ENCODE results near the gene LRP1B. TPM values are rescaled to one million over a fixed set of nuclear protein-coding genes. Genes with fewer than 3 reads are reported as not detected.

The LRP1B gene
- total and polyA plus RNA-seq, 2 donors (not counting 1 experiment from before 2014, with no cell fraction given), result under 0.01 to 0.01 TPM

DNA sequence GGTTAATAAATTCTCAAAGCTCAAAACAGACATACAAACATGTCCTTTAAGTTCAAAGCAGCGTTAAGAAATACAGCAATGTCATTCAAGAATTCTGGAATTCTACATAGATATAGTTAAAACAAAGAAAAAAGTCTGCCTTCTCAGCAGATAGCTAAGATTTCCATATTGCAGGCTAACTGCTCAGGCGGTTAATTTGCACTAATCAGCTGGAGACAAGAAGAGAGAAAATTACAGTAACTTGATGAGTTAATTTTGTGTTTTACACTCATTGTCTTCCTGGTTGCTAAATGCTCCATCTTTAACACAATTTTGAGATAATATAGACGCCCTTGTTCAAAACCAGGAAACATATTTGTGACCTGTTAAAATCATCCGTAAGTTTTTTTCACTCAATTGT, 1012.0 kb downstream of the LRP1B start:
- Histone ChIP-seq H2AFZ (ENCODE audit: low read length) (no peak overlapping the region), H3K4me1 (ENCODE audit: control insufficient read depth, extremely low read depth, insufficient read depth, low read length) (no peaks in the 10 kb centered on the region), H4K20me1 (ENCODE audit: control insufficient read depth, extremely low read depth, insufficient read depth, low read length) (no peaks in the 10 kb centered on the region), H3K9me3 (ENCODE audit: control insufficient read depth, insufficient read depth, low read depth, low read length) (no peaks in the 10 kb centered on the region), H3K9ac (ENCODE audit: insufficient read depth, low read length) (no peak overlapping the region), H3K4me3 (replicated peaks in 1 of 4; ENCODE audit: control extremely low read depth in 1 of 4, insufficient read depth in 1 of 4, low read depth in 3 of 4, low read length in 4 of 4) (no peak overlapping the region), H3K36me3 (ENCODE audit: control insufficient read depth, insufficient read depth, low read length) (no peaks in the 10 kb centered on the region), H3K79me2 (ENCODE audit: control insufficient read depth, insufficient read depth, low read length) (no peaks in the 10 kb centered on the region), H3K27ac (ENCODE audit: insufficient read depth, low read length) (no peak overlapping the region), H3K4me2 (ENCODE audit: extremely low read depth, insufficient read depth, low read length) (no peak overlapping the region), H3K27me3 (ENCODE audit: control insufficient read depth, insufficient read depth, low read length) (no peaks in the 10 kb centered on the region)
- TF ChIP-seq, protein P1, sequence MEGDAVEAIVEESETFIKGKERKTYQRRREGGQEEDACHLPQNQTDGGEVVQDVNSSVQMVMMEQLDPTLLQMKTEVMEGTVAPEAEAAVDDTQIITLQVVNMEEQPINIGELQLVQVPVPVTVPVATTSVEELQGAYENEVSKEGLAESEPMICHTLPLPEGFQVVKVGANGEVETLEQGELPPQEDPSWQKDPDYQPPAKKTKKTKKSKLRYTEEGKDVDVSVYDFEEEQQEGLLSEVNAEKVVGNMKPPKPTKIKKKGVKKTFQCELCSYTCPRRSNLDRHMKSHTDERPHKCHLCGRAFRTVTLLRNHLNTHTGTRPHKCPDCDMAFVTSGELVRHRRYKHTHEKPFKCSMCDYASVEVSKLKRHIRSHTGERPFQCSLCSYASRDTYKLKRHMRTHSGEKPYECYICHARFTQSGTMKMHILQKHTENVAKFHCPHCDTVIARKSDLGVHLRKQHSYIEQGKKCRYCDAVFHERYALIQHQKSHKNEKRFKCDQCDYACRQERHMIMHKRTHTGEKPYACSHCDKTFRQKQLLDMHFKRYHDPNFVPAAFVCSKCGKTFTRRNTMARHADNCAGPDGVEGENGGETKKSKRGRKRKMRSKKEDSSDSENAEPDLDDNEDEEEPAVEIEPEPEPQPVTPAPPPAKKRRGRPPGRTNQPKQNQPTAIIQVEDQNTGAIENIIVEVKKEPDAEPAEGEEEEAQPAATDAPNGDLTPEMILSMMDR (conservative IDR thresholded peaks at IDR 0.05 in 1 of 2, IDR thresholded peaks at IDR 0.05 in 1 of 2; ENCODE audit: low read depth in 1 of 2, low read length in 2 of 2), result no peak
- DNase-seq (ENCODE audit: low read depth in 2 of 2), result no peak

DNA sequence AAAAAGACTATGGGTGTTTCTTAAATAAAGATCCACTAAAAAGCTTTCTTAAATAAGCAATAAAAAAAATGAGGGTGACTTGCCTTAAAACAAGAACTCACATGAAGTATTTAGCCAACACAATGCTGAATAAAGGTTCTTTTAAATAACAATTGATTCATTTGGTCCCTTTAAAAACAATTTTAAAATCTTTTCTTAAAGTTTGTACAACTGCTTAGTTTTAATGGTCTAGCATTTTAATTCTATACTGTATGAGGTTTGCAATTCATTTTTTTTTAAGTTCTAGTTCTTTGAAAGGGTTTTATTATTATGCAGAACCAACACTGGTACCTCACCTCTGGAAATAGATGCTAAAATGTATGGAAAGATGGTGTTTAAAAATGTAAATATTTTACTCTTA, 1017.5 kb downstream of the LRP1B start:
- Histone ChIP-seq H3K4me2 (ENCODE audit: extremely low read depth, insufficient read depth, low read length) (no peak overlapping the region), H3K79me2 (ENCODE audit: control insufficient read depth, insufficient read depth, low read length) (no peaks in the 10 kb centered on the region), H3K9me3 (ENCODE audit: control insufficient read depth, insufficient read depth, low read depth, low read length) (no peaks in the 10 kb centered on the region), H3K4me1 (ENCODE audit: control insufficient read depth, extremely low read depth, insufficient read depth, low read length) (no peaks in the 10 kb centered on the region), H3K36me3 (ENCODE audit: control insufficient read depth, insufficient read depth, low read length) (no peaks in the 10 kb centered on the region), H3K9ac (ENCODE audit: insufficient read depth, low read length) (no peak overlapping the region), H4K20me1 (ENCODE audit: control insufficient read depth, extremely low read depth, insufficient read depth, low read length) (no peaks in the 10 kb centered on the region), H3K4me3 (replicated peaks in 1 of 4; ENCODE audit: control extremely low read depth in 1 of 4, insufficient read depth in 1 of 4, low read depth in 3 of 4, low read length in 4 of 4) (no peak overlapping the region), H2AFZ (ENCODE audit: low read length) (no peak overlapping the region), H3K27ac (ENCODE audit: insufficient read depth, low read length) (no peak overlapping the region), H3K27me3 (ENCODE audit: control insufficient read depth, insufficient read depth, low read length) (no peaks in the 10 kb centered on the region)
- no peak for DNase-seq (ENCODE audit: low read depth in 2 of 2)
- TF ChIP-seq, protein P1 (conservative IDR thresholded peaks at IDR 0.05 in 1 of 2, IDR thresholded peaks at IDR 0.05 in 1 of 2; ENCODE audit: low read depth in 1 of 2, low read length in 2 of 2), result no peak
- no peak for TF ChIP-seq EZH2 (IDR thresholded peaks at IDR 0.05; ENCODE audit: low read length, missing control alignments)

DNA sequence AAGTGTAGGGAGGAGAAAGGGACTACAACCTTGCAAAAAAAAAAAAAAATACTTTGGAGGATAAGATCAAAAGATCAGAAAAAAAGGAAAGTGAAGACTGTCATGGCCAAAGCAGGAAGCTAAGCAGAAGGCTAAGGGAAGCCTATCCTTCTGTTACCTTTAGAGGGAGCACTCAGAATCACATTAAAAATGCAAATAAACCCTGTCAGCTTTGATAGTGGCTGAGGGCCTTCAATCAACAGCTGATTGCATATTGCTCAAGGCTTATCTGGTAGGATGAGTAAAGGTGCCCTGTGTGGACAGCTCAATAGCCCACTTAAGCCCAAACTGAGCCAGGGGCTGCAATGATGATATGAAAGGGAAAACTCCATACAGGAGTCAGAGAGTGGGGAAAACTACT, 1021.2 kb downstream of the LRP1B start:
- no peak overlapping the region for H3K4me3 ChIP-seq (replicated peaks in 1 of 4; ENCODE audit: control extremely low read depth in 1 of 4, insufficient read depth in 1 of 4, low read depth in 3 of 4, low read length in 4 of 4)
- TF ChIP-seq, protein P1 (conservative IDR thresholded peaks at IDR 0.05 in 1 of 2, IDR thresholded peaks at IDR 0.05 in 1 of 2; ENCODE audit: low read depth in 1 of 2, low read length in 2 of 2), result peak in 1 of 2 donors; percentile 31
- TF ChIP-seq EZH2 (IDR thresholded peaks at IDR 0.05; ENCODE audit: low read length, missing control alignments), result no peak
- H3K27ac ChIP-seq (ENCODE audit: insufficient read depth, low read length), result no peak overlapping the region
- H3K27me3 ChIP-seq (ENCODE audit: control insufficient read depth, insufficient read depth, low read length), result no peaks in the 10 kb centered on the region
- H3K36me3 ChIP-seq (ENCODE audit: control insufficient read depth, insufficient read depth, low read length), result no peaks in the 10 kb centered on the region
- H3K79me2 ChIP-seq (ENCODE audit: control insufficient read depth, insufficient read depth, low read length), result no peaks in the 10 kb centered on the region
- H4K20me1 ChIP-seq (ENCODE audit: control insufficient read depth, extremely low read depth, insufficient read depth, low read length), result no peaks in the 10 kb centered on the region
- H3K9me3 ChIP-seq (ENCODE audit: control insufficient read depth, insufficient read depth, low read depth, low read length), result no peaks in the 10 kb centered on the region
- H3K9ac ChIP-seq (ENCODE audit: insufficient read depth, low read length), result no peak overlapping the region
- no peak overlapping the region for H2AFZ ChIP-seq (ENCODE audit: low read length)
- no peak for DNase-seq (ENCODE audit: low read depth in 2 of 2)
- no peaks in the 10 kb centered on the region for H3K4me1 ChIP-seq (ENCODE audit: control insufficient read depth, extremely low read depth, insufficient read depth, low read length)
- H3K4me2 ChIP-seq (ENCODE audit: extremely low read depth, insufficient read depth, low read length), result no peak overlapping the region

All from fibroblast of lung (primary cell).